Middle frontal gyrus (tissue), 1 donor: ENCODE measurements around the gene SLC30A1.
"Not testable (repeated sequence)": the region's sequence is repeated elsewhere in the genome, so short reads cannot be mapped to it uniquely, and the experiment has no call there.

Experiments used
- DNase-seq: peaks from one replicate; pipeline ENCODE4 v3.0.0-alpha.2; 2015; ENCODE audit warnings: low spot score; ENCODE audit errors: extremely low spot score

The SLC30A1 gene

GRCh38 chr1:211549092-211549711, 29.8 kb downstream of the SLC30A1 start:
- no peak for DNase-seq

- no peak for DNase-seq
Measured at GRCh38 chr1:211548321-211549091, 30.5 kb downstream of the SLC30A1 start.

- DNase-seq: no peak
Measured at GRCh38 chr1:211547710-211548109, 31.3 kb downstream of the SLC30A1 start.

GRCh38 chr1:211546543-211546942, 32.4 kb downstream of the SLC30A1 start:
- no peak for DNase-seq

- no peak for DNase-seq
Measured at GRCh38 chr1:211543025-211543424, 35.9 kb downstream of the SLC30A1 start.

GRCh38 chr1:211541720-211542477, 37.1 kb downstream of the SLC30A1 start:
- DNase-seq: no peak

GRCh38 chr1:211541278-211541677, 37.7 kb downstream of the SLC30A1 start:
- DNase-seq: no peak

GRCh38 chr1:211540824-211541223, 38.1 kb downstream of the SLC30A1 start:
- DNase-seq: not testable (repeated sequence)

GRCh38 chr1:211538287-211538686, 40.7 kb downstream of the SLC30A1 start:
- DNase-seq: no peak

GRCh38 chr1:211537253-211537652, 41.7 kb downstream of the SLC30A1 start:
- DNase-seq: no peak

- no peak for DNase-seq
Measured at GRCh38 chr1:211536606-211537005, 42.4 kb downstream of the SLC30A1 start.

GRCh38 chr1:211535346-211535745, 43.6 kb downstream of the SLC30A1 start:
- no peak for DNase-seq

- DNase-seq: no peak
Measured at GRCh38 chr1:211534545-211535291, 44.2 kb downstream of the SLC30A1 start.

GRCh38 chr1:211532088-211532444, 46.9 kb downstream of the SLC30A1 start:
- DNase-seq: no peak

GRCh38 chr1:211531194-211532087, 47.5 kb downstream of the SLC30A1 start:
- DNase-seq: no peak

GRCh38 chr1:211530102-211530501, 48.9 kb downstream of the SLC30A1 start:
- DNase-seq: no peak

- DNase-seq: peak; percentile 44
Measured at GRCh38 chr1:211529453-211529852, 49.5 kb downstream of the SLC30A1 start.

GRCh38 chr1:211529011-211529410, 50.0 kb downstream of the SLC30A1 start:
- DNase-seq: no peak

GRCh38 chr1:211527888-211528287, 51.1 kb downstream of the SLC30A1 start:
- no peak for DNase-seq

- no peak for DNase-seq
Measured at GRCh38 chr1:211527006-211527405, 52.0 kb downstream of the SLC30A1 start.

GRCh38 chr1:211526101-211526500, 52.9 kb downstream of the SLC30A1 start:
- DNase-seq: no peak
